Hepatocyte (in vitro differentiated cells): Measurements from ENCODE around the gene ZNF219.

ENCODE experiments used
- EZH2 ChIP-seq: fragments of 200-600 bp; sonication (generic); IDR thresholded peaks from 2 replicates; pipeline ENCODE4 v1.6.1; 2016; ENCODE audit warnings: antibody characterized with exemption, mild to moderate bottlenecking, borderline replicate concordance
- TF ChIP-seq, protein P1 (sequence below): fragments of 200-600 bp; sonication (generic); IDR thresholded peaks from 2 replicates; pipeline ENCODE4 v1.5.1; 2016; ENCODE audit warnings: antibody characterized with exemption, mild to moderate bottlenecking; ENCODE audit not compliant: poor library complexity

DNA sequence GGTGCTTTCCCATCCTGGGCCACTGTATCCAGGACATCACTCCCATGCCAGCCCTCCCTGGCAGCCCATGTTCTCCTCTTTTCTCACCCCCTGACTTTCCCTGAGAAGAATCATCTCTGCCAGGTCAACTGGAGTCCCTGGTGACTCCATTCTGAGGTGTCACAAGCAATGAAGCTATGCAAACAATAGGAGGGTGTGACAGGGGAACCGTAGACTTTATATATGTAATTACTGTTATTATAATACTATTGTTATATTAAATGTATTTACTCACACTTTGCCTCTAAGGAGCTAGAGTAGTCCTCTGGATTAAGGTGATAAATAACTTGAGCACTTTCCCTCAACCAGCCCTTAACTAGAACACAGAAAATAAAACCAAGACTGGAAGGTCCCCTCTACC is 9.2 kb downstream of the ZNF219 start:
- TF ChIP-seq, protein P1, sequence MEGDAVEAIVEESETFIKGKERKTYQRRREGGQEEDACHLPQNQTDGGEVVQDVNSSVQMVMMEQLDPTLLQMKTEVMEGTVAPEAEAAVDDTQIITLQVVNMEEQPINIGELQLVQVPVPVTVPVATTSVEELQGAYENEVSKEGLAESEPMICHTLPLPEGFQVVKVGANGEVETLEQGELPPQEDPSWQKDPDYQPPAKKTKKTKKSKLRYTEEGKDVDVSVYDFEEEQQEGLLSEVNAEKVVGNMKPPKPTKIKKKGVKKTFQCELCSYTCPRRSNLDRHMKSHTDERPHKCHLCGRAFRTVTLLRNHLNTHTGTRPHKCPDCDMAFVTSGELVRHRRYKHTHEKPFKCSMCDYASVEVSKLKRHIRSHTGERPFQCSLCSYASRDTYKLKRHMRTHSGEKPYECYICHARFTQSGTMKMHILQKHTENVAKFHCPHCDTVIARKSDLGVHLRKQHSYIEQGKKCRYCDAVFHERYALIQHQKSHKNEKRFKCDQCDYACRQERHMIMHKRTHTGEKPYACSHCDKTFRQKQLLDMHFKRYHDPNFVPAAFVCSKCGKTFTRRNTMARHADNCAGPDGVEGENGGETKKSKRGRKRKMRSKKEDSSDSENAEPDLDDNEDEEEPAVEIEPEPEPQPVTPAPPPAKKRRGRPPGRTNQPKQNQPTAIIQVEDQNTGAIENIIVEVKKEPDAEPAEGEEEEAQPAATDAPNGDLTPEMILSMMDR: no peak
- TF ChIP-seq EZH2: no peak
